ENCODE results near the gene PSG11.
"Not testable (repeated sequence)": the region's sequence is repeated elsewhere in the genome, so short reads cannot be mapped to it uniquely, and the experiment has no call there.

DNA sequence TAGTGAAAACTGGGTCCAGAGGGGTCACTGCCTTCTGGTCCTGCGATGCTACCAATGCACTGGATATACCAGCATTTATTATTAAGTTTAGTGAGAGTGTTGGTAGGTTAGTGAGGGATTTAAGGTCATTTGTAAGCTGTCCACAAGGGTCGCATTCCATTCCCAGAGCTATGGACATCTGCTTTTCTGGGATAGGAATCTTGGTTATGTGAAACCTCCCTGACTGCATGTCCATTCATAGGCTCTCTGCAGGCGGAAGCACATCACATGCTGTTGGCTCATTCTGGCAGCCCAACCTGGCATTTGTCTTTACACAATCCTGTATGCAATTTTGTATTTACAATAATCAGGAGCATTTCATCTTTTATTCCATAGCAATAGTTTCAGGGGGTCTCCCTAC is 35.1 kb upstream of the PSG11 start:
- TF ChIP-seq, protein P1, sequence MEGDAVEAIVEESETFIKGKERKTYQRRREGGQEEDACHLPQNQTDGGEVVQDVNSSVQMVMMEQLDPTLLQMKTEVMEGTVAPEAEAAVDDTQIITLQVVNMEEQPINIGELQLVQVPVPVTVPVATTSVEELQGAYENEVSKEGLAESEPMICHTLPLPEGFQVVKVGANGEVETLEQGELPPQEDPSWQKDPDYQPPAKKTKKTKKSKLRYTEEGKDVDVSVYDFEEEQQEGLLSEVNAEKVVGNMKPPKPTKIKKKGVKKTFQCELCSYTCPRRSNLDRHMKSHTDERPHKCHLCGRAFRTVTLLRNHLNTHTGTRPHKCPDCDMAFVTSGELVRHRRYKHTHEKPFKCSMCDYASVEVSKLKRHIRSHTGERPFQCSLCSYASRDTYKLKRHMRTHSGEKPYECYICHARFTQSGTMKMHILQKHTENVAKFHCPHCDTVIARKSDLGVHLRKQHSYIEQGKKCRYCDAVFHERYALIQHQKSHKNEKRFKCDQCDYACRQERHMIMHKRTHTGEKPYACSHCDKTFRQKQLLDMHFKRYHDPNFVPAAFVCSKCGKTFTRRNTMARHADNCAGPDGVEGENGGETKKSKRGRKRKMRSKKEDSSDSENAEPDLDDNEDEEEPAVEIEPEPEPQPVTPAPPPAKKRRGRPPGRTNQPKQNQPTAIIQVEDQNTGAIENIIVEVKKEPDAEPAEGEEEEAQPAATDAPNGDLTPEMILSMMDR (conservative IDR thresholded peaks at IDR 0.05; ENCODE audit: low read length), result not testable (repeated sequence)
- not testable (repeated sequence) for TF ChIP-seq EZH2phosphoT487 (IDR thresholded peaks at IDR 0.05; ENCODE audit: borderline replicate concordance)
